ENCODE data around the gene MTMR4. TPM values are rescaled to one million over a fixed set of nuclear protein-coding genes. Genes with fewer than 3 reads are reported as not detected.
A peak's percentile ranks its signal among the peaks of the same experiment; 100 is the strongest.

Gene MTMR4
- total RNA-seq, 1 experiment from 2014 or later = 79.4 TPM

DNA sequence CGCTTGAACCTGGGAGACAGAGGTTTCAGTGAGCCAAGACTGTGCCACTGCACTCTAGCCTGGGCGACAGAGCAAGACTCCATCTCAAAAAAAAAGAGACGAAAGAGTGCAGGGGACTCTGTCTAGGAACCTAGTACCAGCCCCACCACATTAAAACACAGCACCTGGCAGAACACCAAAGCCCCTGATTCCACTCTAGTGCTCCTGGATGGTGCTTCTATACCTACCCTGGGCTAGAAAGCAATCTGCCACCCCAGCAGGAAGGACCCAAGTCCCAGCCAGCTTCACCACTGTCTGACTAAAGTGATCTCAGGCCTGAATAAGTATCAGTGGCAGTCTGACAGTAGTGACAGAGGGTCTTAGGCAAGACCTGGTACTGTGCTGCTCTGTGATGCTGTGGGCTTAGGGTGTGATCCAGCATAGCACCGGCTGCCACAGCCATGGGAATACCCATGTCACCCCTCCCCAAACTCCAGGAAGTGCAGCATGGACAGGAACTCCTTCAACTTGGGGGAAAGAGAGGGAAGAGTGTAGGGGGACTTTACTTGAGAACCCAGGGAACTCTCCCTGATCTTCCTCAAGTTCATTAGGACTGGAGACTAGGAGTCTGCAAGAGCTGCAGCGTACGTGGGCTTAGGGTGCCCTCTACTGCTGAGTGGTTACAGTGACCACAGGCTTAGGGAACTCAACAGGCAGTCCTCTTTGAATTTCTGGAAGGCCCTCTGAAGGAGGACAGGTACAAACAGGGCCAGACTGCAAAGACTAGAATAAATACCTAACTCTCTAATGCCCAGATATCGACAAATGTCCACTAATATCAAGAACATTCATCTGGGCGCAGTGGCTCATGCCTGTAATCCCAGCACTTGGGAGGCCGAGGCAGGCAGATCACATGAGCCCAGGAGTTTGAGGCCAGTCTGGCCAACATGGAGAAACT is 67.1 kb downstream of the MTMR4 start:
- intact Hi-C loops (cut with micrococcal nuclease; ENCODE audit: unreplicated experiment) = loop anchor here (1.0 to 5.0 kb wide), 5 partner anchors 130 to 1315 kb away; no protein-coding TSS in a partner anchor
- Histone ChIP-seq H3K9me3 (ENCODE audit: low read depth, low read length, poor library complexity, severe bottlenecking) (no peaks in the 10 kb centered on the region), H3K4me1 (ENCODE audit: insufficient read depth, low read length, poor library complexity, severe bottlenecking) (no peaks in the 10 kb centered on the region), H3K27me3 (replicated peaks; ENCODE audit: insufficient read depth, low read depth, low read length, poor library complexity) (peaks cover 13% of the 10 kb centered on the region), H3K36me3 (ENCODE audit: insufficient read depth, low read length, poor library complexity, severe bottlenecking) (no peaks in the 10 kb centered on the region), H3K27ac (ENCODE audit: low read depth, low read length, poor library complexity, severe bottlenecking) (no peak overlapping the region), H3K4me3 (ENCODE audit: low read depth, low read length, poor library complexity, severe bottlenecking) (no peak overlapping the region)
- POLR2A ChIA-PET (ENCODE audit: low non-redundant PET) = no interaction called here
- CTCF ChIA-PET = interaction anchor here (0.5 to 1.6 kb wide), 3 partner anchors 130 to 532 kb away, joined by 3 to 5 read pairs (median 4); no protein-coding TSS in a partner anchor
- peak; percentile 82 for DNase-seq (ENCODE audit: low spot score)
- TF ChIP-seq CTCF (conservative IDR thresholded peaks at IDR 0.05; ENCODE audit: low read depth, low read length) = peak; percentile 76
- TF ChIP-seq EZH2 (IDR thresholded peaks at IDR 0.05; ENCODE audit: borderline replicate concordance, low read depth, low read length, poor library complexity, severe bottlenecking) = no peak
- BruUV-seq (replicated peaks) = no TSS peak

GRCh38 chr17:58446086-58446485 is 68.4 kb downstream of the MTMR4 start:
- Histone ChIP-seq H3K27me3 (replicated peaks; ENCODE audit: insufficient read depth, low read depth, low read length, poor library complexity) (peaks cover 23% of the 10 kb centered on the region), H3K27ac (ENCODE audit: low read depth, low read length, poor library complexity, severe bottlenecking) (no peak overlapping the region), H3K4me1 (ENCODE audit: insufficient read depth, low read length, poor library complexity, severe bottlenecking) (no peaks in the 10 kb centered on the region), H3K4me3 (ENCODE audit: low read depth, low read length, poor library complexity, severe bottlenecking) (no peak overlapping the region), H3K9me3 (ENCODE audit: low read depth, low read length, poor library complexity, severe bottlenecking) (no peaks in the 10 kb centered on the region), H3K36me3 (ENCODE audit: insufficient read depth, low read length, poor library complexity, severe bottlenecking) (no peaks in the 10 kb centered on the region)
- intact Hi-C loops (cut with micrococcal nuclease; ENCODE audit: unreplicated experiment) = loop anchor here (5.0 kb wide), 4 partner anchors 129 to 1314 kb away; no protein-coding TSS in a partner anchor
- DNase-seq (ENCODE audit: low spot score) = no peak
- POLR2A ChIA-PET (ENCODE audit: low non-redundant PET) = no interaction called here
- CTCF ChIA-PET = interaction anchor here (0.7 kb wide), 2 partner anchors 51 to 455 kb away, joined by 5 to 6 read pairs; no protein-coding TSS in a partner anchor
- TF ChIP-seq EZH2 (IDR thresholded peaks at IDR 0.05; ENCODE audit: borderline replicate concordance, low read depth, low read length, poor library complexity, severe bottlenecking) (no peak), CTCF (conservative IDR thresholded peaks at IDR 0.05; ENCODE audit: low read depth, low read length) (no peak)
- no TSS peak for BruUV-seq (replicated peaks)

Other genes with a start within 250 kb of the MTMR4 start
- gene MPO, start 233.7 kb downstream of the MTMR4 start, total RNA-seq (2021) = not detected in 2 replicates
- 0.21 and 0.24 TPM in 2 replicates for gene TSPOAP1, start 185.8 kb downstream of the MTMR4 start, total RNA-seq (2021)
- gene SUPT4H1, start 162.4 kb downstream of the MTMR4 start, total RNA-seq (2021) = 93.1 and 106 TPM in 2 replicates
- gene RNF43, start 97.1 kb downstream of the MTMR4 start, total RNA-seq (2021) = 0.04 TPM in 1 of 2 replicates, not detected in the other
- 0.06 and 0.17 TPM in 2 replicates for gene HSF5, start 26.2 kb downstream of the MTMR4 start, total RNA-seq (2021)
- 0.26 and 0.50 TPM in 2 replicates for gene TEX14, start 177.4 kb upstream of the MTMR4 start, total RNA-seq (2021)
- 79.8 and 80.4 TPM in 2 replicates for gene RAD51C, start 178.0 kb upstream of the MTMR4 start, total RNA-seq (2021)
- gene PPM1E, start 241.2 kb upstream of the MTMR4 start, total RNA-seq (2021) = 6.0 and 8.4 TPM in 2 replicates